8988T (cell line): Measurements from ENCODE around the gene RAB11FIP3.
A peak's percentile ranks its signal among the peaks of the same experiment; 100 is the strongest.
"Not testable (repeated sequence)": the region's sequence is repeated elsewhere in the genome, so short reads cannot be mapped to it uniquely, and the experiment has no call there.

Experiments used
- DNase-seq: peaks from one replicate; pipeline ENCODE4 v3.0.0; 2011

RAB11FIP3 gene, protein sequence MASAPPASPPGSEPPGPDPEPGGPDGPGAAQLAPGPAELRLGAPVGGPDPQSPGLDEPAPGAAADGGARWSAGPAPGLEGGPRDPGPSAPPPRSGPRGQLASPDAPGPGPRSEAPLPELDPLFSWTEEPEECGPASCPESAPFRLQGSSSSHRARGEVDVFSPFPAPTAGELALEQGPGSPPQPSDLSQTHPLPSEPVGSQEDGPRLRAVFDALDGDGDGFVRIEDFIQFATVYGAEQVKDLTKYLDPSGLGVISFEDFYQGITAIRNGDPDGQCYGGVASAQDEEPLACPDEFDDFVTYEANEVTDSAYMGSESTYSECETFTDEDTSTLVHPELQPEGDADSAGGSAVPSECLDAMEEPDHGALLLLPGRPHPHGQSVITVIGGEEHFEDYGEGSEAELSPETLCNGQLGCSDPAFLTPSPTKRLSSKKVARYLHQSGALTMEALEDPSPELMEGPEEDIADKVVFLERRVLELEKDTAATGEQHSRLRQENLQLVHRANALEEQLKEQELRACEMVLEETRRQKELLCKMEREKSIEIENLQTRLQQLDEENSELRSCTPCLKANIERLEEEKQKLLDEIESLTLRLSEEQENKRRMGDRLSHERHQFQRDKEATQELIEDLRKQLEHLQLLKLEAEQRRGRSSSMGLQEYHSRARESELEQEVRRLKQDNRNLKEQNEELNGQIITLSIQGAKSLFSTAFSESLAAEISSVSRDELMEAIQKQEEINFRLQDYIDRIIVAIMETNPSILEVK

DNA sequence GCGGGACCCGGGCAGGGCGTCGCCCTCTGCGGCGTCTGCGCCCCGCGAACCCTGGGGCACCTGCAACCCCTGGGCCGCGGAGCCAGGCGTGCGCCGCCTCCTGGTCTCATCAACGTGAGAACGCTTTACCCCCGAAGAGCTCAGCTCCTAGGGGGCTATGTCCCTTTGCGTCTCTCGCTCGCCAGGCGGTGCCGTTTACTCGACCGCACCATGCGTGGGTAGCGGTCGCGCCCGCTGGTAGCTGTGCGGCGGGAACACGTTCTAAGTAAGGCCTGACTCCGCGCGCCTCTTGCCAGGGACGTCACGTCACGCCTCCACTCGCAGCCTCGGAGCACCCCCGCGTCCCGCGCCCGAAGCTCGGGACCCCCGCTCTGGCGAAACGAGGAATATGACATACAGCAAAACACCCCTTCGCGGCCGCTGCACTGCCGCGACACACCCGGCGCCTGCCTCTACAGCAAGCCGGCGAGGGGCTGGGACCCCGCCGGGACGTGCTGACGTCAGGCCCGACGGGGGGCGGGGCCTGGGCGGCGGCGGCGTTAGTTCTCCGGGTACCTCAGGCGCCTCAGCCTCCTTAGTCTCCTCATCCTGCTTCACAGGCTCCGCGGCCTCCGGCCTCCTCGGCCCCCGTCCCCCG lies at the start of gene RAB11FIP3:
RAB11FIP3 (plus strand) TSS at position 568 of the 637 bp plus-strand sequence. CDS start 358 bp downstream, outside the sequence.
- peak; percentile 93 for DNase-seq

DNA sequence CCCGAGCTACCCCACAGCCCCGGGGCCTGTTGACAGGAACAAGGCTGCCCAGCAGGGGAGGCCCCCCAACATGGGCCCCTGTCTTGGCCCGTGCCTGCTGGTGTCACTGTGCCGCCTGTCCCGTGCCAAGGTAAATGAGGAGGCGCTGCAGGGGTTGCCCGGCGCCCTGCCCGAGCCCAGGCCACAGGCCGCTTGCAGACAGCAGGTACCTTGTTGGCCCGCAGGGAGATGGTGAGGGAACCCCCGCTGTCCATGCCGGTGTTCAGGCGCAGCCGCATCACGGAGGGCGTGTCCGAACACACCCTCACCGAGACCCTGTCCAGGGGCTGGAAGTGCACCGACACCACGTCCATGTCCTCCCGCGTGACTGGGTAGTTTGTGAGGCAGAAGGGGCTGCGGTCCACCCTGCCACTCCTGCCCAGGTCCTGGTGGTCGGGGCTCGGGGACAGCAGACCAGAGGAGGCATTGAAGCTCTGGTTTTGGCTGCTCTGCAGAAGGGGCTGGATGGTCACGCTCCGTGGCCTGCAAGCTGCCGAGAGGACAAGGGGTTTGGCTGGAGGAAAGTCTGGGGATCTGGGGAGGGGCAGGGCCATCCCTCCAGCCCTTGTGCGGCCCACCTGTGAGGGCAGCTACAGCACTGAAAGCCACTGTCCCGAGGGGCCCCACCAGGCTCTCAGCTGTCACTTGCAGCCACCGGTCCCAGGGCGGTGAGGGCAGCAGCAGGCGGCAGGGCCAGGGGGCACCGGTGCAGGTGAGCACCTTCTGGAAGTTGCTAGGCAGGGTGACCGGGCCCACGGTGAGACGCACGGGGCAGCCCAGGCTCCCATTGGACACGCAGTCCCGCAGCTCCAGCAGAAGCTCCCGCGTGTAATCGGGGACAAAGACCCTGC lies 49.3 kb upstream of the RAB11FIP3 start:
- DNase-seq, result no peak

DNA sequence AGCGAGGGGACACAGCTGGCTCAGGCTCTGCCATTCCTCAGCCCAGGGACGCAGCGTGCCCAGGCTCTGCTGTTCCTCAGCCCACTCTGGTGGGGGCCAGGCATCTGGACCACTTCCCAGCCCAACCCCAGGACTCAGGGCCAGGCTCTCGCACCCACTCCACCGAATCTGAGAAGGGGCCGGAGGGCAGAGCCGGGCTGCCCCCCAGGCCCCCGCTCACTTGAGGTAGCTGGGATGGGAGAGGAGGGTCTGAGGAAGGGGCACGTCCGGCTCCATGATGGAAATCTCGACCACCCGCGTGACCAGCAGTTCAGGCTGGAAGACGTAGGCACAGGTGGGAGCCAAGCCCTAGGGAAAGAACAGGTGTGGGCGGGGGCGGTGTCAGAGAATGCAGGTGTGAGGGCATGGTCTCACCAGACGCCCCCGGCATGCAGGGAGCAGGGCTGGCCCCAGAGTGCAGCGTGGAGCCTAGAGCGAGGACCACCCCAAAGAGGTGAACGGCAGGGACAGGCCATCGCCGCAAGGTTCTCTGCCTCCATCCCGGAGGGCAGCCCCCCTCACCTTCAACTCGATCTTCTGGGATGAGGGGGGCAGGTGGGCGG lies 48.5 kb upstream of the RAB11FIP3 start:
- no peak for DNase-seq

DNA sequence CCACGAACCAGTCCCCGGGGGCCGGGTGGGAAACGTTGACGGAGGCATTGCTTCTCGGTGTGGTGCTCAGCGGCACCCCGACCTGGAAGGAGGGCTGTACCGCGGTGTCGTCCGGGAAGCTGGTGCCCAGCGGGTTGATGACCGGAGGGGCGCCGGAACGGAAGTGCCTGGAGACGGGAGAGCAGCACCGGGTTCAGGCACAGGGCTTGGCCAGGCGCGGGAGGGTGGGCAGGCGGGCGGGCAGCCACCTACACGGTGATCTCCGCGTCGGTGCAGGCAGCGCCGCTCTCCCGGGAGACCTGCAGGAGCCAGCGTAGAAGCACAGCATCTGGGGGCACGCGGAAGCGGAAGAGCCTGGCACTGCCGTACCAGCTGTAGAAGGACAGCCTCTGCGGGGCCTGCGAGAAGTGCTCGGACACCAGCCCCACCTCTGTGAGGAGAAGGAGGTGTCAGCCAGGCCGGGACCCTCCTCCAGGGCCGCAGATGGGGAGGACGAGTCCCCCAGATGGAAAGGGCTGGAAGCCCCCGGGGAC lies 48.0 kb upstream of the RAB11FIP3 start:
- no peak for DNase-seq

DNA sequence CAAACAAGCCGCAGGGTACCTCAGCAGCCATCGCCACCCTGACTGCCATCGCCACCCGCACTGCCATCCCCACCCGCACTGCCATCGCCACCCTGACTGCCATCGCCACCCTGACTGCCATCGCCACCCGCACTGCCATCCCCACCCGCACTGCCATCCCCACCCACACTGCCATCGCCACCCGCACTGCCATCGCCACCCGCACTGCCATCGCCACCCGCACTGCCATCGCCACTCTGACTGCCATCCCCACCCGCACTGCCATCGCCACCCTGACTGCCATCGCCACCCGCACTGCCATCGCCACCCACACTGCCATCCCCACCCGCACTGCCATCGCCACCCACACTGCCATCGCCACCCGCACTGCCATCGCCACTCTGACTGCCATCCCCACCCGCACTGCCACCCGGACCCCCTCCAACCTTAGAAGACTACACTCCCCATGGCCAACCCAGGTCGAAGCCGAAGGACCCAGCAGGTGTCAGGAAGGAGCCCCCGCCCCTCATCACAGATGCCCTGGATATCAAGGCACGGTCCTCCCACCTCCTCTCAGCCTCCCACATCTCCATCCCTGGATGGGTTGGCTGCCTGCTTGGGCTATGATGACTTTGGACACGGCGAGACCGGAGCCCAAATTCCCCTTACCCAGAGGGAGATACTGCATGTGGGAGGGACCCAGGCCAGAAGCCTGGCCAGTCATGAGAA lies 47.2 kb upstream of the RAB11FIP3 start:
- DNase-seq, result not testable (repeated sequence)

DNA sequence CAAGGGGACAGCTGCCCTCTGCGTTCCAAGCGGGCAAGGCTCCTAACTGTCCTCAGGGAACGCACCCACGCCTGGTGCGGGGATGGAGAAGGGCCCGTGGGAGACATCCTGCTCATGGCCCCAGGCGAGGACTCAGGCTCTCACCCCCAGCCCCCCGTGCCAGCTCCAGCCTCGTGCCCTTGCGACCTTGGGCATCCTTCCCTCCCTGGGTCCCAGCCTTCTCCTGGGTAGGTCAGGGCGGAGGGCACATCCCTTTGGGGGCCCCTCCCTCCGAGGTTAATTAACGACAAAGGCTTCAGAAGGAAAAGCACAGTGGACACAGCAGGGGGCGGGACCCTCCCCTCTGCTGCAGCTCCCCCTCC lies 46.6 kb upstream of the RAB11FIP3 start:
- no peak for DNase-seq

DNA sequence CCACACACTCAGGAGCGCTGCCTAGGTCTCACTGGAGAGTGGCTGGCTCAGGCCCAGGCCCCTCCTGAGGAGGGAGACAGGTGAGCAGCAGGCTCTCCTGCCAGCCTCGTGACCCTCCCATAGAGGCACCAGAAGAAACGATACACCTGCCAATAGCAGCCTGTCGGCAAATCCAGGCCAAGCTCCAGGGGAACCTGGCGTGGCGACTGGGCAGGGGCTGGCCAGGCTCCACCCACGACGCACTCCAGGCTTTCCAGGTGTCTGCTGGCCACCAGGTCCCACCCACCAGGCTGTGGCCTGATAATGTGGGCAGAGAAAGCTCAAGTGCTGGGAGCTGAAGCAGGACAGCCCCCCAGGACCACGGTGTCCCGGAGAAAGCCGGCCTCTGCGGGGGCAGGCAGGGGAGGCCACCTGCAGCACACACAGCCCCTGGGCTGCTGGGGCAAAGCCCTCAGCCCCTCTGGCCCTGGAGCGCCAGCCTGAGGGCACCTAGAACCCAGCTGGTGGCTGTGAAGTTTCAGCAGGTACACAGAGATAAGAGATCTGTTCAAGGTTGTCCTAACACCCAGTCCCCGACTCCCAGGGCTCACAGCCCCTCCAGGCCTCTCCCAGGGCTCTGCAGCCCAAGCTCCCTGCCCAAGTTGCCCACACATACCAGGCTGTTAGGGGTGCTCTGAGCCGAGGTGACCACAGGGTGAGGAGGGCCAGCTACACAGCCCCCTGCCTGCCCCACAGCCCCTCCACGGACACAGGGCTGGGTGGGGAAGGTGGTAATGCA lies 46.1 kb upstream of the RAB11FIP3 start:
- DNase-seq, result no peak

DNA sequence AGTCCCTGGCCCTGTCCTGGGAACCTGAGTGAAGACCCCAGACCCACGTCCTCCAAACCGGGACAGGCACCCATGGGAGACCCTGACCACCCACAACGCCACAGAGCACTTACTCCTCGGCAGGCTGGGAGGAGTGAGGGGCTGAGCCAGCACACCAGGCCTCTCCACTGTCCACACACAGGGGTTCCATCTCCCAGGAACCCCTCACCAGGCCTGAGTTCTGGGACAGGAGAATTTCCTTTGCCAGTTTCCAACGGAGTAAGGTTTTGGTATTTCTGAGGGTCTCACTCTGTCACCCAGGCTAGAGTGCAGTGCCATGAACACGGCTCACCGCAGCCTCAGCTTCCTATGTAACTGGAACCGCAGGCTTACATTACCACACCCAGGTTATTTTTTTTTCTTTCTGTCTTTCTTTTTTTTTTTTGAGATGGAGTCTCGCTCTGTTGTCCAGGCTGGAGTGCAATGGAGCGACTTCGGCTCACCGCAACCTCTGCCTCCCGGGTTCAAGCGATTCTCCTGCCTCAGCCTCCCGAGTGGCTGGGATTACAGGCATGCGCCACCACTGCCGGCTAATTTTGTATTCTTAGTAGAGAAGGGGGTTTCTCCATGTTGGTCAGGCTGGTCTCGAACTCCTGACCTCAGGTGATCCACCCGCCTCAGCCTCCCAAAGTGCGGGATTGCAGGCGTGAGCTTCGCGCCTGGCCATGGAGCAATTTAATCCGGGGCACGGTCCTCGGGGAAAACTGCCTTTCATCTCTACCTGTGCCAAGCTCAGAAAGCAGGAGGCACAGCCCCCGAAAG lies 45.3 kb upstream of the RAB11FIP3 start:
- DNase-seq, result no peak

DNA sequence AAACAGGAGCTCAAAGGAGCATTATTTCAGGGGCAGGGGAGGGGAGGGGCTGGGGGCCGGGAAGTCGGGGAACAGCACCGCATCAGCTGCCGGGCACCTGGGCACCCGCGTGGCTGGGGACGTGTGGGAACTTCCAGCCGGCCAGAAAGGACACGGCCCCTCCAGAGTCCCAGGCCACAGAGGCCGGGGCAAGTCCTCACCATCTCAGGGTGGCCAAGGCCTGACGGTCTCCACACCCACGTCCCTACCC lies 44.8 kb upstream of the RAB11FIP3 start:
- DNase-seq, result no peak

DNA sequence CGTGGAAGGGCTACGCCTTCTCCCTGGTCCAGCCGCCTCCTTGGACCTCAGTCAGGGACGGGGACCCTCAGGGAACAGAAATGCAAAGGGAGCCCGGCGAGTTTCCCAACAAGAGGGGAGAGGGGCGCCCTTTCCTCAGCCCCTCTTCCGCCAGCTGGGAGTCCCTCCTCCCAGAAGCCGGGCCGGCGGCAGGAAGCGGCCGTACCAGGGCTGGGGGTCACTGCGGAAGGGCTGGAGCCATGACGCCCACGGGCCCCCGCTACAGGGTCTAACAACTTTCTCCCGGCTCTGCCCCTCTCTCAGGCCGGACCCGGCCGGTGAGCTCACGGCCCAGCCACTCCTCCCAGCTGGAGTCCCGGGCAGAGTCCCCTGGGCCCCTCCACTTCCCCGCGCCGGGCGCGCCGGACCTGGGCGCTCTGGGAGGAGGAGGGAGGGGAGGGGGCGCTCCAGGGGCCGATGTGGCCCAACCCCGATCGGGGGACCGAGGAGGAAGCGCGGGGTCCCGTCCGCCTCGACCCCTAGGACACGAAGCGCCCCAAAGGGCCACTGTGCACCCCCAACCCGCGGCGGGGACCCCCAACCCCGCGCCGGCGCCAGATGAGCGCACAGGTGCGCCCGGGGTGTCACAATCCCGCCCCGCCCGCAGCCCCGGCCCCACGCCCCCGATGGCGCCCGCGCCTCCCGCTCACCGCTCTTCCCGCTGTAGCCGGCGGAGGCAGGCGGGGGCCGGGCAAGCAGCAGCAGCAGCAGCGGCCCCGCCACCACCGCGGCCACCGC lies 44.2 kb upstream of the RAB11FIP3 start:
- DNase-seq, result no peak

DNA sequence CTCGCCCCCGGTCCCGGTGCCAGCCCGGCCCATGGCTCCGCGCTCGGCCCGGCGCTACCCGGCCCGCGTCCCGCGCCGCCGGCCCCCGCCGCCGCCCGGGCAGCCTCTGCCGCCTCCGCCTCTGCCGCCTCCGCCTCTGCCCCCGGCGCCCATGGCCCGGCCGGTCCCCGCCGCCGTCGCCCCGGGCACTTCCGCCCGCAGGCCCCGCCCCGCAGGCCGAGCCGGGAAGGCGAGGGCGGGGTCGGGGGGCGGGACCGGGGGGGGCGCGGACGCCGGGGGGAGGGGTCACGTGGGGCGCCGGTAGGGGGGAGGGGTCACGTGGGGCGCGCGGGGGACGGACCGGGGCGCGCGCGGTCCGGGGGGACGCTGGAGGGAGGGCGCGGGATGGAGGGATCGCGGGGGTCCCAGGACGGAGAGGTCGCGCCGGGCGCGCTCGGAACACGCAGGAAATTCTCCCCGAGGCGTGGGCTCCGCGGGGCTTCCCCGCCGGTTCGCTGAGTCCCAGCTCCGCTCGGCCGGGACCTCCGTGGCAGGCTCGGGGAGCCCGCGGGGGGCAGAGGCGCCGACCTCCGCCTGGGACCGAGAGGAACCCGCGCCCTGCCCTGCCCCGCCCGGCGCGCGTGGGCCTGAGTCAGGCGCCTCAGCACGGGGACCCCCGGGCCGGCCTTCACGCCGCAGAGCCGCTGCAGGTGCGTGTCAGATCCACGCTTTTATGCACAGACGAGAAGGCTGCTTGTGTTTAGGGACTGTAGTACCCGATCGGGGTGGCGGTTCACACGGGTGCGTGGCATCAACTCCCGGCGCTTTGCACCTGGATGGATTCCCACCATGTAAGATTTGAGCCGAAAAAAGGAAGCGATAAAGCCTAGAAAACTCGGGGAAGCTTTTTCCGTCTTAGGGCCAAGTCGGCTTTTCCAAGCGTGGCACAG lies 43.4 kb upstream of the RAB11FIP3 start, which contains the start of gene PGAP6:
PGAP6 (minus strand) TSS at position 190 of the 929 bp plus-strand sequence; CDS start at position 33, 157 bp downstream.
- DNase-seq, result no peak

DNA sequence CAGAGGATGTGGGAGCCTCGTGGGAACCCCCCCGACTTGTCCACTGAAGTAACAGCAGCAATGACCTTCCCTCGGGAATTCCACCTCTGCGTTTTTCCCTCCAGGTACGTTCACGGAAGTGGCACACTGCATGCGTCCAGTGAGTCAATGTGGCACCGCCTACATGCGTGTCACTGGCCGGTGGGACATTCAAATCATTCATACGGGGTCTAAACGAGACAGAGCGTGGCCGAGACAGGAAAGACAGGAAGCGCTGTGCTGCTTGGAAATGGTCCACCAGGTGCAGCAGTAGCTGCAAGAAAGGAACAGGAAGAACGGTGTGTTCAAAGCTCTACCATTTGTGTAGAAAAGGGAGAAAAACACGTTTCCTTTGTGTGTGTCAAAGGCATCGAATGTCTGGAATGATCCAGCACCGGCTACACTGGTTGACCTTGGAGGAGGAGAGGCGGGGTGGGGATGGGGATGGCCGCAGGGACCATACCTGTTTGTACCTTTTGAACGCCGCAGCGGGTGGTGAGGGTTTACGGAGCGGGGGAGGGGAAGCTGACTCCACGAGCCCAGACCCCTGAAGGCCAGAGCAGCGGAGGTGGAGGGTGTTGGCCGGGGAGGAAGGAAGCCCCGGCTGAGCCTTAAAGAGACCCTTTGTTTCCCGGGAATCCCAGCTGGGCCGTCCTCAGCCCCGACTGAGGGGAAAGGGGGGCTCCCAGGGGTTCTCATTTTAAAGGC lies 42.0 kb upstream of the RAB11FIP3 start:
- no peak for DNase-seq

DNA sequence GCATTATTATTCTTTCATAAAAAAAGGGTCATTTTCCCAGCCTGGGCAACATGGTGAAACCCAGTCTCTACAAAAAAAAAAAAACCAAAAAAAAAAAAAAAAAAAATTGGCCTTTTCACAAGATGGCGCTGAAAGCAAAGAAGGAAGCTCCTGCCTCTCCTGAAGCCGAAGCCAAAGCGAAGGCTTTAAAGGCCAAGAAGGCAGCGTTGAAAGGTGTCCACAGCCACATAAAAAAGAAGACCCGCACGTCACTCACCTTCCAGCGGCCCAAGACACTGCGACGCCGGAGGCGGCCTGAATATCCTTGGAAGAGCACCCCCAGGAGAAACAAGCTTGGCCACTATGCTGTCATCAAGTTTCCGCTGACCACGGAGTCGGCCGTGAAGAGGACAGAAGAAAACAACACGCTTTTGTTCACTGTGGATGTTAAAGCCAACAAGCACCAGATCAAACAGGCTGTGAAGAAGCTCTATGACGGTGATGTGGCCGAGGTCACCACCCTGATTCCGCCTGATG lies 38.8 kb upstream of the RAB11FIP3 start:
- no peak for DNase-seq

DNA sequence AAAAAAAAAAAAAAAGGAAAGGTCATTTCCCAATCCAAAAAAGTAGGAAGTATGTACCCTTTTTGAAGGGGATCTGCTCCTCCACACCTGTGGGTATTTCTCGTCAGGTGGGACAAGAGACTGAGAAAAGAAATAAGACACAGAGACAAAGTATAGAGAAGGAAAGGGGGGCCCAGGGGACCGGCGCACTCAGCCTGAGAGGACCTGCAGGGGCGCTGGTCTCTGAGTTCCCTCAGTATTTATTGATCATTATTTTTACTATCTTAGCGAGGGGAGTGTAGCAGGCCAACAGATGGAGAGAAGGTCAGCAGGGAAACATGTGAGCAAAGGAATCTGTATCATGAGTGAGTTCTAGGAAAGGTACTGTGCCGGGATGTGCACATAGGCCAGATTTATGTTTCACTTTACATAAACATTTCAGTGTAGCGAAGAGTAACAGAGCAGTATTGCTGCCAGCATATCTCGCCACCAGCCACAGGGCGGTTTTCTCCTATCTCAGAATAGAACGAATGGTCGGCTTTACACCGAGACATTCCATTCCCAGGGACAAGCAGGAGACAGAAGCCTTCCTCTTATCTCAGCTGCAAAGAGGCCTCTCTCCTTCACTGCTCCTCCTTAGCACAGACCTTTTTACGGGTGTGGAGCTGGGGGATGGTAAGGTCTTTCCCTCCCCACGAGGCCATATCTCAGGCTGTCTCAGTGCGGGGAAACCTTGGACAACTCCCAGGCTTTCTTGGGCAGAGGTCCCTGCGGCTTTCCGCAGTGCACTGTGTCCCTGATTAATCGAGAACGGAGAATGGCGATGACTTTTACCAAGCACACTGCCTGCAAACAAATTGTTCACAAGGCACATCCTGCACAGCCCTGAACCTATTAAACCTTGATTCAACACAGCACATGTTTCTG lies 37.4 kb upstream of the RAB11FIP3 start:
- DNase-seq, result not testable (repeated sequence)

DNA sequence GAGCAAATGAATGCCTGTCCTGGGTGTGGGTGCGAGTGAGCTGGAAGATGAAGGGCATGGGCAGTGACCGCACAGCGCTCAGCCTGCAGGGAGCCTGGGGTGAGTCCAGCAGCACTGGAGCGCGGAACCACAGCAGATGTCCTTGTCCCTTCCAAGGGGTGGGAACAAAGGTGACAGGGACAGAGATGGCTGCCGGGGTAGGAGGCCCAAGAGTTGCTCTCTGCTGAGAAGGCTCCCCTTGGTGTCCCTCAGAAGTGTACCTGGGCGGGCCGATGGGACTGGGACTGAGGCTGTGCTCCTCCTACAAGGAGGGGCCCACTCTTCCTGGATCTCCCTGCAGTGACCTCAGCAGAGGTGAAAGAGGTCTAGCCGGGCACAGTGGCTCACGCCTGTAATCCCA lies 36.1 kb upstream of the RAB11FIP3 start:
- no peak for DNase-seq

DNA sequence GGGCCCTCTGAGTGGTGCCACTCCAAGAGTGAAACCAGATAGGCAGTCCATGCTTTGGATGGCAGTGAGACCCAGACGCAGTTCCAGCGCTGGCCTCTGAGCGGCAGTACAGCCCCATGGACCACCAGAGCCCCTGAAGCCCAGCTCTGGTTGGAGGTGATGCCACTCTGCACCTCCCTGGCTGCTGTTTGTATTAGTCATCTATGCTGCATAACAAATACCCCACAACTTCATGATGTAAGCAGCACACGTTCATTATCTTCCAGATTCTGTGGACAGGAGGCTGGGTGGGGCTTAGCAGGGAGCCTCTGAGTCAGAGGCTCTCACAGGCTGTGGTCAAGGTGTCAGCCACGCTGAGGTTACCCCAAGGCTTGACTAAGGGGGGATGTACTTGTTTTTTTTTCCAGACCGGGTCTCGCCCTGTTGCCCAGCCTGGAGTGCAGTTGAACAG lies 33.5 kb upstream of the RAB11FIP3 start:
- peak; percentile 70 for DNase-seq
